ENCODE data around the gene XPO1.

XPO1 gene

GRCh38 chr2:61433606-61434005, 104.5 kb downstream of the XPO1 start:
- Histone ChIP-seq H2AFZ (ENCODE audit: low read depth, low read length) (no peak overlapping the region), H3K36me3 (ENCODE audit: insufficient read depth, low read length) (no peaks in the 10 kb centered on the region), H3K9me3 (ENCODE audit: low read length) (no peaks in the 10 kb centered on the region), H3K27me3 (ENCODE audit: insufficient read depth, low read length) (no peaks in the 10 kb centered on the region), H3K4me3 (ENCODE audit: low read length) (no peak overlapping the region), H3K4me1 (ENCODE audit: insufficient read depth, low read length) (no peaks in the 10 kb centered on the region)

- H3K4me3 ChIP-seq (ENCODE audit: low read length) = no peak overlapping the region
- no peaks in the 10 kb centered on the region for H3K4me1 ChIP-seq (ENCODE audit: insufficient read depth, low read length)
- no peaks in the 10 kb centered on the region for H3K36me3 ChIP-seq (ENCODE audit: insufficient read depth, low read length)
- no peaks in the 10 kb centered on the region for H3K27me3 ChIP-seq (ENCODE audit: insufficient read depth, low read length)
- no peak overlapping the region for H2AFZ ChIP-seq (ENCODE audit: low read depth, low read length)
- no peaks in the 10 kb centered on the region for H3K9me3 ChIP-seq (ENCODE audit: low read length)
Observed at GRCh38 chr2:61432990-61433389, 105.2 kb downstream of the XPO1 start.

- Histone ChIP-seq H3K4me1 (ENCODE audit: insufficient read depth, low read length) (no peaks in the 10 kb centered on the region), H3K36me3 (ENCODE audit: insufficient read depth, low read length) (no peaks in the 10 kb centered on the region), H2AFZ (ENCODE audit: low read depth, low read length) (no peak overlapping the region), H3K4me3 (ENCODE audit: low read length) (no peak overlapping the region), H3K9me3 (ENCODE audit: low read length) (no peaks in the 10 kb centered on the region), H3K27me3 (ENCODE audit: insufficient read depth, low read length) (no peaks in the 10 kb centered on the region)
Observed at GRCh38 chr2:61431345-61431744, 106.8 kb downstream of the XPO1 start.

Measured in neuron (in vitro differentiated cells).